Cerebellar cortex (tissue), 1 donor: Measurements from ENCODE around the gene CD207.

Experiments
- DNase-seq: peaks from one replicate; pipeline ENCODE4 v3.0.0-alpha.2; 2015; ENCODE audit warnings: low spot score

CD207 gene

DNA sequence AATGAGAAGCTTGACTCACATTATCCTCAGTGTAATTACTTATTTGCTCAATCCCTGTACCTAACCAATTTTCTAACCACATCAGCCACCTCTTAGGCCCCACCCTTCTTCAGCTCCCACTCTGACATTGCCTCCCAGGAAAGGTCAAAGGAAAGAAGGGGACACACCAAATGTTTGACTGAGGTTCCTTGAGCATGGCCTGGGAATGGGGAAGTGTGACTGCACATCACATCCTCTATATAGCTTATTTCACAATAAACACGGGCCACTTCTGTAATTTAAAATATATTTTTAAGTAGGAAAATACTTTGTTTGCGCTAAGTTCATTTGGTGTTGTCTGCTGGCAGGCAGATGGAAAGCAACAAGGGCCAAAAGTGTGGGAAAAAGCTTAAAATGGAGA is 42.2 kb downstream of the CD207 start:
- DNase-seq = no peak

DNA sequence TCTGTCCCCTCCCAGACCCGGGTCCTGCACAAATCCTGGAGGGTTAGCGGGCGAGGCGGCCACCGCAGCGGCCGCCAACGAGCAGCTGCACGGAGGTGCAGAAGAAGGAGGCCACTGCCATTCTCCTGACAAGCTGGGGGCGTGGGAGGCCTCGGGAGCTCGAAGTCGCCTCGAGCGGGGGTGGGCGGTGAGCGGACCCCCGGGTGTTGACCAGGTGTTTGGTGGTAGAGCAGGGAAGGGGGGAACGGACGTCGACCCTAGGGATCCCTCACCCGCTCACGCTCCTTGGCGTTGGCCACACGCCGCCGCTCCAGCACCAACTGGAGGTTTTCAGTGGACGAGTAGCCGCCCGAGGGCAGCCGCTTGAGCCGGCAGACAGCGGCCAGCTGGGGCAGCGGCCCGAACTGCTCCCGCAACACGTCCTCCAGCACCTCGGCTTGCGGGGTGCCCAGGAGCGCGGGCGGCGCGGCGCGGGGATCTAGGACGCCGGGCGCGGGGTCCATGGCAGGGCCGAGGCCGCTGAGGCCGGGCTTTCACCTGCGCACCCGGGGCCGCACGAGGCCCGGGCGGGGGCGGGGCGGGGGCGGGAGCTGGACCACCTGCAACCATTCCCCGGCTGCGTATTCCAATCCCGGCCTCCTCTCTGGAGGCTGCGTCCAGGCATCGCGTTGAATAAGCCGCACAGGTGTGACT is 45.3 kb downstream of the CD207 start, which contains the start of gene FIGLA:
TSS of gene FIGLA (minus strand) at position 508 of the 693 bp plus-strand sequence. CDS start at position 503, 5 bp downstream.
- no peak for DNase-seq

DNA sequence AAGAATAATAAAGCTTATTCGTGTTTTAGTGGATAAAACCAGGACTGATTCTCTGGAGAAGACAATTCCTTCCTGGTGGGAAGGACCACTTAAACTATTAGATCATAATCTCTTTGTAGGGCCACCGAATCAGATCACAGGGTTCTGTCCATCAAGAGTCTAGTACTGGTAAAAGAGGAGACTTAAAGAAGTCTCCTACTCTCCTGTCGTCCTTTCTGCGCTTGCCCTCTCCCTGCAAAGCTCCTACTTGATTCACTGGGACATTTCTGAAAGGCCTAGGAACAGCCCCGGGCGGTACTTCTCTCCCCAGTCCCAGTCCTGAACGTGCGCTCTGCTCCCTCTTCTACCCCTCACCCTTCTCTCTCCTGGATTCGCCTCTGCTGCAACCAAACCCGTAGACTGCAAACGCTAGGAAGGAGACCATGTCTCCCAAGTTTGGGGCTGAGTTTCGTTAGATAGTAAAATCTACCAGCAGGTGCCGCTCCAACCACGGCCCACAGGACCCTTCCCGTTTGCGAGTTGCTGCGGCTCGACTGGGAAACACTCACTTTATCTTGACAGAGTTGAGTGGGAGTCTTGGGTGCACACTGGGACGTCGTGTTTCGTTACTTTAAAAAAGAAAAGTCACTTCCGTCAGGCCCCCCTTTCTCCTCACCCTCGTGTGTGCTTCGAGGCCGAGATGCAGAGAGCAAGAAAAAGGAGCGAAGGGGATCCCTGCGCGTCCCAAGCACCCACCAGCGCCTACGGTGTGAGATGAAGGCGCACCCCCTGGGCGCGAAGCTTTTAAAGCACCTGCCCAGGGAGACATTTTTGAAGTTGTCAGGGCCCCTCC is 46.1 kb downstream of the CD207 start:
- peak; percentile 72 for DNase-seq

- DNase-seq = peak; percentile 75
These were observed 50.3 kb downstream of the CD207 start for GRCh38 chr2:70785137-70785911.

GRCh38 chr2:70784320-70784719 is 51.3 kb downstream of the CD207 start:
- no peak for DNase-seq
